AG04450 (cell line): ENCODE data around the gene TESK2. TPM values are rescaled to one million over a fixed set of nuclear protein-coding genes. Genes with fewer than 3 reads are reported as not detected.
"Not testable (repeated sequence)": the region's sequence is repeated elsewhere in the genome, so short reads cannot be mapped to it uniquely, and the experiment has no call there.

Experiments used
- CTCF ChIA-PET: fragments of 300-600, 350-600 bp; formaldehyde crosslinking; extraction: SDS; loops from one replicate; lab custom pipeline; 2022; ENCODE audit warnings: antibody characterized with exemption, inconsistent platforms; lab: Charles Lee
- POLR2A ChIA-PET: fragments of 350-600 bp; formaldehyde crosslinking; extraction: SDS; loops from one replicate; lab custom pipeline; 2021; ENCODE audit warnings: antibody characterized with exemption, inconsistent platforms; lab: Yijun Ruan, JAX
- DNase-seq: peaks from one replicate; pipeline ENCODE4 v3.0.0-alpha.2; 2011; ENCODE audit warnings: low read depth, low spot score
- H3K27ac ChIP-seq: one replicate; pipeline ENCODE4 v1.5.1; 2012; ENCODE audit warnings: low read depth, low read length, control low read depth
- H3K27me3 ChIP-seq: one replicate; pipeline ENCODE4 v1.6.0; 2012; ENCODE audit warnings: low read length; ENCODE audit not compliant: control insufficient read depth, insufficient read depth
- H3K4me3 ChIP-seq: 2 replicates; pipeline ENCODE4 v1.5.1; 2011; ENCODE audit warnings: mild to moderate bottlenecking, low read depth, low read length, control low read depth
- H3K9me3 ChIP-seq: 2 replicates; pipeline ENCODE4 v1.5.1; 2012; ENCODE audit warnings: low read length; ENCODE audit not compliant: control insufficient read depth, insufficient read depth
- polyA plus RNA-seq: library from polyadenylated mRNA; depleted of rRNA; stranded (reverse); fragments of >200 nt; gene quantifications from 2 replicates; pipeline ENCODE4 v1.2.3, GENCODE V29; 2011
- TF ChIP-seq, protein P1 (sequence below): IDR thresholded peaks from 2 replicates; pipeline ENCODE4 v1.5.1; 2011; ENCODE audit warnings: low read depth, low read length, control low read depth, inconsistent platforms

The TESK2 gene
- polyA plus RNA-seq, 1 experiment = 2.6 TPM

GRCh38 chr1:45470306-45470798 is 20.6 kb downstream of the TESK2 start:
- no peak overlapping the region for H3K4me3 ChIP-seq
- H3K27me3 ChIP-seq = no peaks in the 10 kb centered on the region
- no peak for DNase-seq
- ChIA-PET CTCF (interaction anchor here (0.6 to 1.2 kb wide), 2 partner anchors 110 to 167 kb away, joined by 3 to 6 read pairs; no protein-coding TSS in a partner anchor), POLR2A (no interaction called here)
- H3K9me3 ChIP-seq = no peaks in the 10 kb centered on the region
- TF ChIP-seq, protein P1, sequence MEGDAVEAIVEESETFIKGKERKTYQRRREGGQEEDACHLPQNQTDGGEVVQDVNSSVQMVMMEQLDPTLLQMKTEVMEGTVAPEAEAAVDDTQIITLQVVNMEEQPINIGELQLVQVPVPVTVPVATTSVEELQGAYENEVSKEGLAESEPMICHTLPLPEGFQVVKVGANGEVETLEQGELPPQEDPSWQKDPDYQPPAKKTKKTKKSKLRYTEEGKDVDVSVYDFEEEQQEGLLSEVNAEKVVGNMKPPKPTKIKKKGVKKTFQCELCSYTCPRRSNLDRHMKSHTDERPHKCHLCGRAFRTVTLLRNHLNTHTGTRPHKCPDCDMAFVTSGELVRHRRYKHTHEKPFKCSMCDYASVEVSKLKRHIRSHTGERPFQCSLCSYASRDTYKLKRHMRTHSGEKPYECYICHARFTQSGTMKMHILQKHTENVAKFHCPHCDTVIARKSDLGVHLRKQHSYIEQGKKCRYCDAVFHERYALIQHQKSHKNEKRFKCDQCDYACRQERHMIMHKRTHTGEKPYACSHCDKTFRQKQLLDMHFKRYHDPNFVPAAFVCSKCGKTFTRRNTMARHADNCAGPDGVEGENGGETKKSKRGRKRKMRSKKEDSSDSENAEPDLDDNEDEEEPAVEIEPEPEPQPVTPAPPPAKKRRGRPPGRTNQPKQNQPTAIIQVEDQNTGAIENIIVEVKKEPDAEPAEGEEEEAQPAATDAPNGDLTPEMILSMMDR = no peak
- no peak overlapping the region for H3K27ac ChIP-seq

DNA sequence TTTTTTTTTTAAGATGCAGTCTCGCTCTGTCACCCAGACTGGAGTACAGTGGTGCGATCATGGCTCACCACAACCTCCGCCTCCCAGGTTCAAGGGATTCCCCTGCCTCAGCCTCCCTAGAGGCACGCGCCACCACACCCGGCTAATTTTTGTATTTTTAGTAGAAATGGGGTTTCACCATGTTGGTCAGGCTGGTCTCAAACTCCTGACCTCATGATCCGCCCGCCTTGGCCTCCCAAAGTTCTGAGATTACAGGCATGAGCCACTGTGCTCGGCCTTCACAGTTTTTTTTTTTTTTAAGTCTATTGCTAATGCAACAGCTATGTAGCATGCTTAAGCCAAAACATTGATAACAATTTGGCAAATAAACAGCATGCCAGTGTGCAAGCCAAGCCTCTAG is 23.6 kb downstream of the TESK2 start:
- H3K27ac ChIP-seq, POLR2A ChIA-PET, H3K4me3 ChIP-seq, DNase-seq, H3K9me3 ChIP-seq, H3K27me3 ChIP-seq: not testable (repeated sequence)
- CTCF ChIA-PET = interaction anchor here (0.7 kb wide), 1 partner anchor 28 kb away, joined by 3 read pairs; no protein-coding TSS in a partner anchor

GRCh38 chr1:45465277-45465676 is 25.7 kb downstream of the TESK2 start:
- TF ChIP-seq, protein P1 = no peak
- no peaks in the 10 kb centered on the region for H3K9me3 ChIP-seq
- POLR2A ChIA-PET = no interaction called here
- H3K4me3 ChIP-seq = no peak overlapping the region
- CTCF ChIA-PET = interaction anchor here (0.7 kb wide), 1 partner anchor 103 kb away, joined by 3 read pairs; no protein-coding TSS in a partner anchor
- no peaks in the 10 kb centered on the region for H3K27me3 ChIP-seq
- no peak overlapping the region for H3K27ac ChIP-seq
- DNase-seq = no peak

- Histone ChIP-seq H3K9me3 (no peaks in the 10 kb centered on the region), H3K27me3 (no peaks in the 10 kb centered on the region), H3K4me3 (no peak overlapping the region), H3K27ac (no peak overlapping the region)
- POLR2A ChIA-PET = no interaction called here
- no peak for DNase-seq
- CTCF ChIA-PET = interaction anchor here (1.4 kb wide), 1 partner anchor 34 kb away, joined by 3 read pairs; no protein-coding TSS in a partner anchor
- TF ChIP-seq, protein P1 = no peak
Measured at GRCh38 chr1:45458894-45459293, 32.1 kb downstream of the TESK2 start.

- ChIA-PET POLR2A (interaction anchor here (0.5 kb wide), 1 partner anchor 13 kb away, joined by 13 read pairs; no protein-coding TSS in a partner anchor), CTCF (interaction anchor here (0.6 kb wide), 1 partner anchor 153 kb away, joined by 6 read pairs; no protein-coding TSS in a partner anchor)
- TF ChIP-seq, protein P1 = no peak
- Histone ChIP-seq H3K27me3 (no peaks in the 10 kb centered on the region), H3K27ac (no peak overlapping the region), H3K9me3 (no peaks in the 10 kb centered on the region), H3K4me3 (no peak overlapping the region)
- no peak for DNase-seq
Measured at GRCh38 chr1:45456531-45456930, 34.4 kb downstream of the TESK2 start.
